ENCODE data around the gene SCYGR7. TPM values are rescaled to one million over a fixed set of nuclear protein-coding genes. Genes with fewer than 3 reads are reported as not detected.
A peak's percentile ranks its signal among the peaks of the same experiment; 100 is the strongest.
"Not testable (repeated sequence)": the region's sequence is repeated elsewhere in the genome, so short reads cannot be mapped to it uniquely, and the experiment has no call there.

SCYGR7 gene
- polyA plus RNA-seq, 3 donors, result not detected

- not testable (repeated sequence) for DNase-seq (ENCODE audit: low read depth in 3 of 3, low spot score in 2 of 3)
These were observed 28.1 kb downstream of the SCYGR7 start for GRCh38 chr2:227756261-227756660.

- DNase-seq (ENCODE audit: low read depth in 3 of 3, low spot score in 2 of 3), result no peak
These were observed 31.4 kb downstream of the SCYGR7 start for GRCh38 chr2:227759411-227760118.

- peak; percentile 48 to 68 (median 60) for DNase-seq (ENCODE audit: low read depth in 3 of 3, low spot score in 2 of 3)
These were observed 33.8 kb downstream of the SCYGR7 start for GRCh38 chr2:227761740-227762476.

- DNase-seq (ENCODE audit: low read depth in 3 of 3, low spot score in 2 of 3), result no peak
These were observed 37.7 kb downstream of the SCYGR7 start for GRCh38 chr2:227765788-227766372.

- peak; percentile 50 to 72 (median 60) for DNase-seq (ENCODE audit: low read depth in 3 of 3, low spot score in 2 of 3)
These were observed 38.3 kb downstream of the SCYGR7 start for GRCh38 chr2:227766373-227766883.

- no peak for DNase-seq (ENCODE audit: low read depth in 3 of 3, low spot score in 2 of 3)
These were observed 39.7 kb downstream of the SCYGR7 start for GRCh38 chr2:227767830-227768229.

- no peak for DNase-seq (ENCODE audit: low read depth in 3 of 3, low spot score in 2 of 3)
These were observed 44.1 kb downstream of the SCYGR7 start for GRCh38 chr2:227772197-227772661.

- DNase-seq (ENCODE audit: low read depth in 3 of 3, low spot score in 2 of 3), result no peak
These were observed 44.8 kb downstream of the SCYGR7 start for GRCh38 chr2:227772932-227773331.

- DNase-seq (ENCODE audit: low read depth in 3 of 3, low spot score in 2 of 3), result no peak
These were observed 46.0 kb downstream of the SCYGR7 start for GRCh38 chr2:227774011-227774624.

GRCh38 chr2:227774895-227775842 lies 47.0 kb downstream of the SCYGR7 start:
- DNase-seq (ENCODE audit: low read depth in 3 of 3, low spot score in 2 of 3), result no peak

Other genes starting within 250 kb of the SCYGR7 start
- gene SCYGR2, start 129.4 kb upstream of the SCYGR7 start, polyA plus RNA-seq (ENCODE audit: insufficient read length in 3 of 3), result not detected
- gene SCYGR3, start 113.5 kb upstream of the SCYGR7 start, polyA plus RNA-seq (ENCODE audit: insufficient read length in 3 of 3), result not detected
- under 1 TPM in 1 of 3 donors, not detected in 2; 0.10 TPM for gene SCYGR4, start 110.8 kb upstream of the SCYGR7 start, polyA plus RNA-seq (ENCODE audit: insufficient read length in 3 of 3)
- gene SCYGR5, start 61.5 kb upstream of the SCYGR7 start, polyA plus RNA-seq (ENCODE audit: insufficient read length in 3 of 3), result not detected
- gene SLC19A3, start 10.3 kb upstream of the SCYGR7 start, polyA plus RNA-seq (ENCODE audit: insufficient read length in 3 of 3), result 1 to 10 TPM; 6.6 to 9.3 (median 7.0) TPM
- gene SCYGR6, start 3.6 kb upstream of the SCYGR7 start, polyA plus RNA-seq (ENCODE audit: insufficient read length in 3 of 3), result not detected
- gene SCYGR8, start 17.6 kb downstream of the SCYGR7 start, polyA plus RNA-seq (ENCODE audit: insufficient read length in 3 of 3), result not detected
- under 1 TPM; 0.36 to 0.62 (median 0.52) TPM for gene CCL20, start 85.5 kb downstream of the SCYGR7 start, polyA plus RNA-seq (ENCODE audit: insufficient read length in 3 of 3)
- under 1 TPM; 0.68 to 0.99 (median 0.76) TPM for gene DAW1, start 143.3 kb downstream of the SCYGR7 start, polyA plus RNA-seq (ENCODE audit: insufficient read length in 3 of 3)